ENCODE results near the gene COLEC12.
"Not testable (repeated sequence)": the region's sequence is repeated elsewhere in the genome, so short reads cannot be mapped to it uniquely, and the experiment has no call there.

COLEC12 gene

DNA sequence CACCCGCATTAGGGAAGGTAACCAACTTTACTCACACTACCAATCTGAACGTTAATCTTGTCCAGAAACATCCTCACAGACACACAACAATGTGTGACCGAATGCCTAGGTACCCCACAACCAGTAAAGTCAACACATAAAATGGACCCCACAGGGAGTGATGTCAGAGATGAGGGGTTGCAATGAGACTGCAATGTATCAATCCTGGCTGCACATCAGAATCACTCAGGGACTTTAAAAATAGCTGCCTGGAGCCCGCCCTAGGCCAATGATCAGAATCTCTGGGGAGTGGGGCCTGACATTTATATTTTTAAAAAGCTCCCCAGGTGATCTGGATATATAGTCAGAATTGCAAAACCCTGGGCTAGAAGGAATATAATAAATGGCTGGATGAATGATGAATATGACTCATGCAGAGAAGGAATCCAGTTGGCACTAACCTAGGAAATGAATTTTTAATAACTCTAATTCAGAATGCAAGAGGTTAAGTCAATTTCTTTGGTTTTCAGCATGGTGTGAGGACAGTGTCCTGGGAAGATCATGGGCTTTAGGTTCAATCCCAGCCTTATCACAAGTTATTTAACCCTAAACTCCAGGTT, 92.8 kb downstream of the COLEC12 start:
- no peak for DNase-seq (ENCODE audit: low spot score)

GRCh38 chr18:407191-407590, 93.3 kb downstream of the COLEC12 start:
- no peak for DNase-seq (ENCODE audit: low spot score)

- no peak for DNase-seq (ENCODE audit: low spot score)
Observed at GRCh38 chr18:406677-407076, 93.8 kb downstream of the COLEC12 start.

DNA sequence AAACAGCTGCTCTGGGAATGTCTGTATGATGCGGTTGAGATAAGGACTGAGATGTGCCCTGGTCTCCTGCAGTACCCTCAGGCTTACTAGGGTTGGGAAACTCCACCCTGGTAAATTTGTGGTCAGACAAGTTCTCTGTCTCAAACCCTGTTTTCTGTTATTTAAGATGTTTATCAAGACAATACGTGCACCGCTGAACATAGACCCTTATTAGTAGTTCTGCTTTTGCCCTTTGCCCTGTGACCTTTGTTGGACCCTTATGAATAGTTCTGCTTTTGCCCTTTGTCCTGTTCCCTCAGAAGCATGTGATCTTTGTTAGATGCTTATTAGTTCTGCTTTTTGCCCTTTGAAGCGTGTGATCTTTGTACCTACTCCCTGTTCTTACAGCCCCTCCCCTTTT, 95.5 kb downstream of the COLEC12 start:
- DNase-seq (ENCODE audit: low spot score) = not testable (repeated sequence)

- DNase-seq (ENCODE audit: low spot score) = no peak
Observed at GRCh38 chr18:404061-404636, 96.4 kb downstream of the COLEC12 start.

DNA sequence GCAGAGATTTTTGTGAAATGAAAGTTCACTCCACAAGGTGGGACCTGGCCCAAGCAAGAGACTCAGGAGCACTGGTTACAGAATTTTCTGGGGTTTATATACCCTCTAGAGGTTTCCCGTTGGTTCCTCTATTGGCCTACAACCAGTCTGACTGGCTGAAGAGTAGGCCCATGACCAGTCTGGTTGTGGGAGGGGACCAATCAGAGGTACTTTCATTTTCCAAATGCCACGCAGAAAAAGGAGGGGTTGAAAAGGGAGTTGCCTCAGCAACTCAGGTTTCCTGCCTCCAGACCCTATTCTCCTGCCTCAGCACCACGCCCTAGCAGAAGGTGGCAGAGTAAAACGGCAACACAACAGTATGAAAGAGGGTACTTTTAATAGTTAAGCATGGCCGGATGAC, 98.4 kb downstream of the COLEC12 start:
- DNase-seq (ENCODE audit: low spot score) = no peak

- no peak for DNase-seq (ENCODE audit: low spot score)
Observed at GRCh38 chr18:400456-400855, 100.0 kb downstream of the COLEC12 start.

DNA sequence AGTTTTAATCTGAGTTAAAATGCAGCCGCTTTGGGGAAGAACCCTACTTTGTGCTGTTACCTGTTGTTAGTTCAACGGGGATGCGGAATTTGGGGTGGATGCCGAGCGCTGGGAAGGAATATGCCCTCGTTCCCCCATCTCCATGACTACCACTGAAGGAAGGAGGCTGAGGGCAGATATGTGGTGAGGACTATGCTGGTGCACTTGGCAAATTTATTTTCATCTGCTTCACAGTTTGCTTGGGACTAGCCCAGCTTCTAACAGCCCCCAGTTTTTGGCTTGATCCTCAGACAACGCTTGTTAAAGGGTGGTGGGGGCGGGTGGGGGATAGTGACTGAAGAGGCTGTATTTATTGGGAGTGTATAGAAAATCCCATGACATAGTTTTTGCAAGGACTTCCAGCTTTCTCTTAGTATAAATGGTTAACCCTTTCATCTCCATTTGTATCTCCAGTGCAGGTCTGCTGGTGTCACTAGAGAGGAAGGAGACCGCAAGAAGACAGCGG, 100.8 kb downstream of the COLEC12 start:
- DNase-seq (ENCODE audit: low spot score) = no peak

DNA sequence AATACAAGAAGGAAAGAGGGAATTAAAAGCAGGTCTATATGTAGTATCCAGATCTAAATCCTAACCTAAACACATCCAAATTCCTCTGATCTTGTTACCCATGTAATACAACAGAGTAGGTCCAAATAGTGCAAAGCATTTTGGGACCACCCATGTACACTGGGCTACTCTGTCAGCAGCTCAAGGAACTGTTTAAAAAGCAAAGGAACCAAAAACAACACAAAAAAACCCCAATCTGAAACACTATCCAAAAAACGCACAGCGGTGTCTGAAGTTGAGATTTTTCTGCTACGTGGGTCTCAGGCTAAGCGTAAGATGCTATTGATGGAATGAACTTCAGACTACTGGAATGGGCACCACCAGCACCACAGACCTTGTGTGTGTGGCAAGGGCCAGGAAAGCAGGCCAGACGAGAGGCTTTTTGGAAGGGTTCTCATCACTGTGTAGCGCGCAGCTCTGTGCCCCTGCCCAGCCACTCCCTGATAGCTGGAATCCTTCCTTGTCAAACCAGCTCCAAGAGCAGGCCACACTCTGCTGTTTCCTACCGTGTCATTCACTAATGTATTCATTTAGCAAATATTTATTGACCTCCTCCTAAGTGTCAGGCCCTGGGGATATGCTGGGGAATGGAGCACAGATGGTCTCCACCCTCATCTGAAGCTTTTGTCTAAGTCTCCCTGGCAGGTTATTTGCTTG, 101.4 kb downstream of the COLEC12 start:
- no peak for DNase-seq (ENCODE audit: low spot score)

GRCh38 chr18:396556-396955, 103.9 kb downstream of the COLEC12 start:
- no peak for DNase-seq (ENCODE audit: low spot score)

- no peak for DNase-seq (ENCODE audit: low spot score)
Observed at GRCh38 chr18:396251-396555, 104.3 kb downstream of the COLEC12 start.

GRCh38 chr18:395456-396250, 104.8 kb downstream of the COLEC12 start:
- no peak for DNase-seq (ENCODE audit: low spot score)

DNA sequence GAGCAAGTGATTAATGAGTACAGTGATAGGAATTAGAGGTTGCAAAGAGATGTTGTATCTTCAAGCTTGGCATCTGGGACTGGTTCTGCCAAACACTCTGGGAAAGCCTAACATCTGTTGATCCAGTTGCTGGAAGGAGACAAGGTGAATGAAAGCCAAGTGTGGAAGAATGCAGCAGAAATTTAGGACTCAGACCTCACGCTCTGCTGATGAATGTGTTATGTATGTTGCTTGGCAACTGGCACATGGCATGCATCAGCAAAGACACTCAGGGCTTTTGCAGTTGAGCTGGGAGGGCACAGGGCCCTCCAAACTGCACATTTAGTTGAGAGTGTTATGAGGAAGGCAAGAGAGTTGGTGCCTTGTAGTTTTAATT, 105.5 kb downstream of the COLEC12 start:
- DNase-seq (ENCODE audit: low spot score) = no peak

DNA sequence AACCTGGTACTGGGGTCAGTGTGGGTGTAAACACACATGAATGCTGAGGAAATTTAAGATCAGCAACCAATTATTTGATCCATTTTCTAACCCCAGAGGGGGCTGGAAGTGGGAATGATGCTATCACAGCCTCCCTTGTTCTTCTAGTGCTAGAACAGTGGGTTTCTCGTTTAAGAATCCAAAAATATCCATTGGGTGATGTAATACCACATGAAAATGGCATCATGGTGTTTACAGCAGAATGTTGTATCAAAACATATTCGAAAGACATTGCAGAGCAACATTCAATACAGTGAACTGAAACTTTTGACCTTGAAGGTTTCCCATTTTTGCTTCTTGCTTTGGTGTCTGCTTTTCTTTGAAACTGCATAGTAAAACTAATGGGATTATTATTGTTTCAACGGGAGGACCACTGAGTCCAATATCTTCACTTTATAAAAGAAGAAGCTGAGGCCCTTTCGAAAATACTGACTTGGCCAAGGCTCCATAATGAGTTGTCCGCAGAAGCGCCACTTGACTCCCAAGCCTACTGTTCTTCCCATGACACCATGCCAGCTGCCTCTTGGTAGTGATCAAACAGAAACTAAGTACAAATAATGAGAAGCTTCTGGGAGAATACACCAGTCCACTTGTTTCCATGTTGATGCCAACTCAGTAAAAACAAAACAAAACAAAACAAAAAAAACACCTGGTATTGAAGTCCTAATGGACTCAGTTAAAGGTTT, 106.1 kb downstream of the COLEC12 start:
- DNase-seq (ENCODE audit: low spot score) = no peak

- no peak for DNase-seq (ENCODE audit: low spot score)
Observed at GRCh38 chr18:393574-393957, 106.9 kb downstream of the COLEC12 start.

DNA sequence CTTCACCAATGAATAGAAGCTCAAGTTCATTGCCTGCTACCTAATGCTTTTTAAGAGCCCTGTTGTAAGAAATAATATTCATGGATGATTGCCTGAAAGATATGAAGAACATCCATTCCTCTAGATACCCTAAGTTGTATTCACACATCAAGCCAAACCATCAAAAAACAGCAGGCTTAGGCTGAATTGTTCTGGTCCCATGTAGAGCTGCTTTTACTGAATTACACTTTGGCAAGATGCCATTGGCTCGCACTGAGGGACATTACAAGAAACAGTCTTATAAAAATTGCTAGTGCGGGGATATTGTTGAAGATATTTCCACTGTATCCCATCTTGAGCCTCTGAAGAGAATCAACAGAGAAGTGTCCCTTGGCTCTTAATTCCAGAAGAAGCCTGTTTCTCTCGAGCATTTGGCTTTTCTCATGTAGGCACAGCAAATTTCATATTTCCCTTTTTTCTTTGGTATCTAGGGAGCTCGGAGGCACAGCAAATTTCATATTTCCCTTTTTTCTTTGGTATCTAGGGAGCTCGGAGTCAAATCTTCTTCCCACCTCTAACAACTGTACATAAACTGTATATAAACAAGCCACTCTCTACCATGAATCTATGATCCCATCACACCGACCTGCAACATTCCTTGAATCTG, 107.5 kb downstream of the COLEC12 start:
- DNase-seq (ENCODE audit: low spot score) = no peak

DNA sequence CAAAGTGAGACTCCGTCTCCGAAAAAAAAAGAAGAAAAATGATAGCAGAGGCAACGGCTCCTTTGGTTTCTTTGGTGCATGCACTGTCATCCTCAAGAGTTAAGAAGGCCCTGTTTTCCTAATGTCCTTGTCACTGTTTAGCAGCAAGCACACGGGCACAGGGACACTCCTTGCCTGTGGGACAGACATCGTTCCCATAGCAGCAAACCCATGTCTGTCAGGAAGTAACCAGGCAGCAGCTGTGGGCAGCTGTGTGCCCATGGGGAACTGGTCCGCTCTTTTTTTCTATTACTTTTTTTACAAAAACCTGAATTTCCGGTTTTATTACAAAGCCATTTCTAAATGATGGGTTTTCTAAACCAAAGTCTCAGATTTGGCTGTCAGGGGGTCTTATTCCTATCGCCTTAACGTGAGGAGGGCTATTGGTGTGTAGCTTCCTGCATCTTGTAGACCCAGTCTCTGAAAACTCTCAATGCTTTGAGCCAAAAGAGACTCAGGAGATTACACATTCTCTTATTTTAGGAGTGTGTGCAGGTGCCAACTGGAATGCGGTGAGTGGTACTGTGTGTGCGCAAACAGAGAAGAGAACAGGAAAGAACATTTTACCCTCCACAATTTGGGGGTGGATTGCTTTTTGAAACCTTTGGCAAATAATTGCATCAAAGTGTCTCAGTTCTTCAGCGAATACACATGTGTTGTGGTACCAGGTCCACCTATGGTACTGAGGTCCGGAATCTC, 109.6 kb downstream of the COLEC12 start:
- no peak for DNase-seq (ENCODE audit: low spot score)

- no peak for DNase-seq (ENCODE audit: low spot score)
Observed at GRCh38 chr18:389658-390357, 110.7 kb downstream of the COLEC12 start.

GRCh38 chr18:388200-388599, 112.3 kb downstream of the COLEC12 start:
- DNase-seq (ENCODE audit: low spot score) = no peak

GRCh38 chr18:386994-387393, 113.5 kb downstream of the COLEC12 start:
- no peak for DNase-seq (ENCODE audit: low spot score)

Data from cerebellar cortex (tissue), 1 donor.